Measurements from ENCODE around the gene AGO4. TPM values are rescaled to one million over a fixed set of nuclear protein-coding genes. Genes with fewer than 3 reads are reported as not detected.
"Not testable (repeated sequence)": the region's sequence is repeated elsewhere in the genome, so short reads cannot be mapped to it uniquely, and the experiment has no call there.

AGO4 gene
- 10 to 100 TPM; 18.2 to 28.6 (median 20.1) TPM for polyA plus RNA-seq (ENCODE audit: insufficient read length in 4 of 4)

DNA sequence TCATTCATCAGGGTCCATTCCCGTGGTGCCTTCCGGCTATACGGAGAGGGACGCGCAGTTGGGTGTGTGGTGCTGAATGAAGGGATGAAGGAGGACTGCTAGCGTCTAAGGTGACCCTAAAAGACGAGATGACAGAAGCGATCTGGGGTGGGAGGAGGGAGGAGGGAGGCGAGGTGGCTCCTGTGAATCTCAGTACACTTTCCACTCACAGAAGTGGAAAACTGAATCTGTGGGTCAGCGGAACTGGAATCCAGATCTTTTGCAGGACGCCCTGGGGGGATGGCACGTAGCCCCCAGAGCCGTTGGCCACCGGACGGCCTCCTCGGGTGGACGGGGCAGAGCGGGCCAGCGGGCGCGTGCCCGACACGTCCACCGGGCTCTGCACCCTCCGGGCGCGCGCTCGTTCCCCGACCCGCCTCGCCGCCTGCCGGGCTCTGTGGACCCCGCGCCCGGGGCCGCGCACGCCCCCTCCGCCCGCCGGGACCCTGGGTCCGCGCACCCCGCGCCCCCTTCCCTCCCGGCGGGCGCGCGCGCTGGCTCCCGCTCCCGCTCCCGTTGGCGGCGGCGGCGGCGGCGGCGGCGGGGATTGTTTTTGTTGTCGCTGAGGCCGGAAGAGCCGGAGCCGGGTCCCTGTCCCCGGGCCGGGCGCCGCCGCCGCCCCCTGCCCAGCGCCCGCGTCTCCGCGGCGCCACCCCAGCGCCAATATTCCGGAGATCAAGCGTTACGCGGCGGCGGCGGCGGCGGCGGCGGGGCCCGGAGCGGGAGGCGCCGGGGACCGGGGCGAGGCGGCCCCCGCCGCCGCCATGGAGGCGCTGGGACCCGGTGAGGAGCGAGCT, at the start of gene AGO4:
Gene AGO4, plus strand, starts transcription at position 403 of the 836 bp plus-strand sequence. Its CDS starts 401 bp downstream, at position 804.
- peak in 3 of 4 donors; percentile 29 to 41 (median 40) for DNase-seq (ENCODE audit: low read depth in 4 of 4, low spot score in 3 of 4)

GRCh38 chr1:35762141-35762540, 45.7 kb upstream of the AGO4 start:
- DNase-seq (ENCODE audit: low read depth in 4 of 4, low spot score in 3 of 4) = no peak

DNA sequence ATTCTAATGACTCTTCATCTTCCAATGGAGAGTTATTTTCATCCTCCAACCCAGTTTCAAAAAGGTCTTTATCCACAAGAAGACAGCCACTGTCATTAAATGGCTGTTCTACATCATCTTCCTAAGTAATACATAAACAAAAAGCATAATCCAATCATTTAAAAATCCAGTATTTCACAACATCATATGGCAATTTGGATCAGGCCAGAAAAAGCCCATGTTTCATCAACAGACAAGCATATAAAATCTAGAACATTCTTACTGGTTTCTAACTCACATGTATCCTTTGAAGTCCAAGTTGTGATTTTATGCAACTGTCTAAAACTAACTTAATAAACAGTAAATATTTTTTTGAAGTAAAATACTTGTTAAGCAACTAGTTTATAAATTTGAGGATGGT, 44.6 kb upstream of the AGO4 start:
- no peak for DNase-seq (ENCODE audit: low read depth in 4 of 4, low spot score in 3 of 4)

GRCh38 chr1:35764283-35764682, 43.5 kb upstream of the AGO4 start:
- DNase-seq (ENCODE audit: low read depth in 4 of 4, low spot score in 3 of 4) = no peak

DNA sequence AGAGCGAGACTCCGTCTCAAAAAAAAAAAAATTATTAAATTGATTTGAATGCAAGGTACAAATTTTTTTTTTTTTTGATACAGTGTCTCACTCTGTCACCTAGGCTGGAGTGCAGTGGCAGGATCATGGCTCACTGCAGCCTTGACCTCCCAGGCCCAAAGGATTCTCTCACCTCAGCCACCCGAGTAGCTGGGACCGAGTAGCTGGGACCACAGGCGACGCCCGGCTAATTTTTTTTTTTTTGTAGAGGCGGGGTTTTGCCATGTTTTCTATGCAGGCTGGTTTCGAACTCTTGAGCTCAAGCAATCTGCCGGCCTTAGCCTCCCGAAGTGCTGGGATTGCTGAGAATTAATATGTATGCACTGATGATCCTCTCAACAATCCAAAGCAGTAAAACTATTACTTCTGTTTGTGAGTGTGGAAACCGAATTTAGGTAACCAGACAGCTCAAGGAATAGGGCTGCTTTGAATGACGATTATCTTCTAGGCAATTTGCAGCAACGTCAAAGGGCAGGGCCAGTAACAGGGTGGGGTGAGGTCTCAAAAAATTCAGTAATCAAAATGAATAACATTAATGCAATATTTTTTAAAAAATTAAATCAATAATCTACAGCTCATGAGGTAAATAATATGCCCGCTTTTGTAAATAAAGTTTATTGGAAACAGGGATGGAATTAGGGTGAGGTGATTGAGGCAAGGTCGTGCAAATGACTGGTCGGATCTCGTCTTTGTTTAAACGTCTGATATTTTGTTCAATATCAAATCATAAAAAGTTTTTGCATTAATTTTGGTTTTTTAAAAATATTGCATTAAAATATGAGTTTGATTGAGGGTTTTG, 39.2 kb upstream of the AGO4 start:
- DNase-seq (ENCODE audit: low read depth in 4 of 4, low spot score in 3 of 4) = no peak

DNA sequence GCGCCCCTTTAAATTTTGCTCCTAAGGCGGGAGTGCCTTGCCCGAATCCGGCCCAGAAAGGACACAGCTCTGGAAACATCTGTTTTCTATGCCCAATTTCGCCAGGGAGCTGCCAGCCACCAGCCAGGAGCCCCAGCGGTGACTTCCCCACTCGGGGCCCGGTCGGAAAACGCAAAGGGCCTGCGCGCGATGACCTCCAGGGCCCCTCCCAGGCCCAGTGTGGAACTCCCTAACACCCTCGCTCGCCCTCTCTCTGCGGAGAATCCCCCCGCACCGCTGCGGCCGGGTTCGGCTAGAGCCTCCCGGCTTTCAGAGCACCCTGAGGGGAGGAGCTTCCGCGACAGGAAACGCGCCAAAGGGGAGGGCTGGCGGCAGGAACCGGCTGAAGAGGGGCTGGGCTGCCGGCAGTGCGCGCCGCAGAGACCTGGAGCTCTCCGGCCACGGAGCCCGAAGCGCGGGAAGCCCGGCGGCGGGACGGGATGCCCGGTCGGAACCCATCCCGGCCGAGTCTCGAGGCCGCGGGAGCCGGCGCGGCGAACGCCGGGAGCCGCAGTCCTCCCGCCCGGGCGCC, 38.5 kb upstream of the AGO4 start:
- peak; percentile 77 to 88 (median 78) for DNase-seq (ENCODE audit: low read depth in 4 of 4, low spot score in 3 of 4)

GRCh38 chr1:35773711-35774110, 34.1 kb upstream of the AGO4 start:
- DNase-seq (ENCODE audit: low read depth in 4 of 4, low spot score in 3 of 4) = no peak

GRCh38 chr1:35776172-35776571, 31.6 kb upstream of the AGO4 start:
- not testable (repeated sequence) for DNase-seq (ENCODE audit: low read depth in 4 of 4, low spot score in 3 of 4)

DNA sequence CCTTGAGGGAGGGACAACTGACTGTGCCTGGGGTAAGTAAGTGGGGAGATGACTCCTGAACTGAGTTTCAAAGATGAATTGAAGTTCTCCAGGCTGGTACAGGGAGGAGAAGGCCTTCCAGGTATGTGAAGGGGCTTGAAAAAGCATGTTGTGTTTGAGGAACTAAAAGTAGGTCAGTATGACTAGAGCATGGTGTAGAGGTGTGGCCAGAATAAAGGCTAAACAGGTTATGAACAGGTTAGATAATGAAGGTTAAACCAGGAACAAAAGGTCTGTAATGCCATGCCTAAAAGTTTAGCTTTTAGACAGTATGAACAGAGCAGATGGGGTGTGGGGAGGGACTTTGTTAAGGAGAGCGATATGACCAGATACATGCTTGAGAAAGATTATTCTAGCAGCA, 30.7 kb upstream of the AGO4 start:
- DNase-seq (ENCODE audit: low read depth in 4 of 4, low spot score in 3 of 4) = no peak

- DNase-seq (ENCODE audit: low read depth in 4 of 4, low spot score in 3 of 4) = no peak
Observed at GRCh38 chr1:35783055-35783583, 24.7 kb upstream of the AGO4 start.

DNA sequence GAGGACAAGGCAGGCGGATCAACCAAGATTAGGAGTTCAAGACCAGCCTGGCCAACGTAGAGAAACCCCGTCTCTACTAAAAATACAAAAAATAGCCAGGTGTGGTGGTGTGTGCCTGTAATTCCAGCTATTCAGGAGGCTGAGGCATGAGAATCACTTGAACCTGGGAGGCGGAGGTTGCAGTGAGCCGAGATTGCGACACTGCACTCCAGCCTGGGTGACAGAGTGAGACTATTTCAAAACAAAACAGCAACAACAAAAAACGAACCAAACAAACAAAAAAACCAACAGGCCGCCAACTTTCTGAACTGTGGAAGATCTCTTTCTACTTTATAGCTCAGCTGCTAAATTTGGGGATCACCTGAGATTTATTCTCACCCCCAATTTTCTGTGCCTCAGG, 23.5 kb upstream of the AGO4 start:
- not testable (repeated sequence) for DNase-seq (ENCODE audit: low read depth in 4 of 4, low spot score in 3 of 4)

DNA sequence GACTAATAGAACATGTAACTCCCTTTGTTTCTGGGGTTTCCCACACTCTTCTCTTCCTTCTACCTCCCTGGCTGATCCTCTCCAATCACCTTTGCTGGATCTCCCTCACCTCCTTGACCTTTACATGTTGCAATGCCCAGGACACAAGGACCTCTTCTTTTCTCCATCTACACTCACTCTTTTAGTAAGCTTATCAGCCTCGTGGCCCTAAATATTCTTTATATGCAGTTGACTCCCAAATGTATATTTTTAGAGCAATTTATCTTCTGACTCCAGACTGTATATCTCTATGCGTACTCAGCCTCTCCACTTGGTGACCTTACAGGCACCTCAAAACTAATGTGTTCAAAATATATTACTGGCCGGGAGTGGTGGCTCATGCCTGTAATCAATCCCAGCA, 19.7 kb upstream of the AGO4 start:
- no peak for DNase-seq (ENCODE audit: low read depth in 4 of 4, low spot score in 3 of 4)

- no peak for DNase-seq (ENCODE audit: low read depth in 4 of 4, low spot score in 3 of 4)
Observed at GRCh38 chr1:35790670-35791069, 17.1 kb upstream of the AGO4 start.

- no peak for DNase-seq (ENCODE audit: low read depth in 4 of 4, low spot score in 3 of 4)
Observed at GRCh38 chr1:35795295-35795694, 12.5 kb upstream of the AGO4 start.

- no peak for DNase-seq (ENCODE audit: low read depth in 4 of 4, low spot score in 3 of 4)
Observed at GRCh38 chr1:35797380-35797779, 10.4 kb upstream of the AGO4 start.

DNA sequence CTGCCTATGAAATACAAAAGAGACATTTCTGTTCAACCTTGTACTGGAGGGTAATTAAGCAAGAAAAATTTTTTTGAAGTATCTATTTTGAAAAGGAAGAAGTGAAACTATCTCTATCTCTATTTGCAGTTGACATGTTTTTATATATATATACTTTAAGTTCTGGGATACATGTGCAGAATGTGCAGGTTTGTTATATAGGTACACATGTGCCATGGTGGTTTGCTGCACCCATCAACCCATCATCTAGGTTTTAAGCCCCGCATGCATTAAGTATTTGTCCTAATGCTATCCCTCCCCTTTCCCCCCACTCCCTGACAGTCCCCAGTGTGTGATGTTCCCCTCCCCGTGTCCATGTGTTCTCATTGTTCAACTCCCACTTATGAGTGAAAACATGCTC, 9.8 kb upstream of the AGO4 start:
- not testable (repeated sequence) for DNase-seq (ENCODE audit: low read depth in 4 of 4, low spot score in 3 of 4)

- not testable (repeated sequence) for DNase-seq (ENCODE audit: low read depth in 4 of 4, low spot score in 3 of 4)
Observed at GRCh38 chr1:35800167-35800887, 7.5 kb upstream of the AGO4 start.

- peak in 2 of 4 donors; percentile 6 to 21 for DNase-seq (ENCODE audit: low read depth in 4 of 4, low spot score in 3 of 4)
Observed at GRCh38 chr1:35808450-35809113, 766 bp downstream of the AGO4 start.

Measured in left renal pelvis (tissue), 4 donors.